Transverse colon (tissue), 4 donors: ENCODE results near the gene RIMS1. TPM values are rescaled to one million over a fixed set of nuclear protein-coding genes. Genes with fewer than 3 reads are reported as not detected.

ENCODE experiments used
- DNase-seq: peaks from one replicate; pipeline ENCODE4 v3.0.0-alpha.2; 2019
- H3K27ac ChIP-seq, 4 donors: fragments of 200-600 bp; sonication (generic); 2 replicates each; pipeline ENCODE4 v1.5.1; 2016 to 2018; ENCODE audit warnings: inconsistent platforms in 4 of 4
- H3K27me3 ChIP-seq: fragments of 200-600 bp; sonication (generic); 2 replicates; pipeline ENCODE4 v1.5.1; 2017; ENCODE audit warnings: inconsistent platforms
- H3K36me3 ChIP-seq, 4 donors: fragments of 200-600 bp; sonication (generic); 2 replicates each; pipeline ENCODE4 v1.5.1; 2017 to 2019; ENCODE audit warnings: inconsistent platforms in 4 of 4
- H3K4me1 ChIP-seq, 4 donors: fragments of 200-600 bp; sonication (generic); 2 replicates each; pipeline ENCODE4 v1.5.1; 2017 to 2020; ENCODE audit warnings: inconsistent platforms in 4 of 4
- H3K4me3 ChIP-seq, 4 donors: fragments of 200-600 bp; sonication (generic); 1 replicate in 1 of 4; 2 replicates in 3 of 4; pipeline versions ENCODE4 v1.5.1 to v1.6.1; 2017 to 2019; ENCODE audit warnings: inconsistent platforms in 4 of 4
- H3K9me3 ChIP-seq, 2 donors: fragments of 200-600 bp; sonication (generic); 2 replicates each; pipeline ENCODE4 v1.5.1; 2017 to 2019; ENCODE audit warnings: inconsistent platforms in 2 of 2
- EP300 ChIP-seq: sonication (generic); formaldehyde crosslinking; IDR thresholded peaks from one replicate; pipeline ENCODE4 v1.6.1; 2017; ENCODE audit warnings: antibody characterized with exemption, low read depth
- POLR2A ChIP-seq: fragments of 450-650 bp; IDR thresholded peaks from one replicate; pipeline ENCODE4 v1.6.1; 2016; ENCODE audit warnings: antibody characterized with exemption, mild to moderate bottlenecking, moderate library complexity
- POLR2AphosphoS5 ChIP-seq, 3 donors: sonication (generic); formaldehyde crosslinking; IDR thresholded peaks; one replicate each; pipeline ENCODE4 v1.6.1; 2016; ENCODE audit warnings: antibody characterized with exemption in 3 of 3
- WGBS, 2 donors: methylation state at CpG; one replicate each; pipeline ENCODE4 v1.1.5; 2018; ENCODE audit warnings: low coverage in 1 of 2; 5-methylcytosine and 5-hydroxymethylcytosine counted together
- in situ Hi-C, 4 donors: fragments of 200-750 bp; cut with MboI; loops; one replicate each; pipeline versions ENCODE4 v1.15.0 to v1.15.1; 2017; ENCODE audit warnings: low sequenced_read_pairs in 3 of 4, low pct_ligation_motif_present in 1 of 4, low pct_unique_long_range_greater_than_20kb in 1 of 4
- intact Hi-C: fragments of 100-400 bp; cut with DNase I; formaldehyde crosslinking; loops from one replicate; pipeline ENCODE4 v1.15.1; 2023; ENCODE audit warnings: low total_unique reads
- total RNA-seq, 4 donors: library from RNA; depleted of rRNA; stranded (reverse); fragments of >200 nt; gene quantifications; one replicate each; pipeline ENCODE4 v1.1.0, GENCODE V29; 2016
- TF ChIP-seq, protein P1 (sequence below), 5 experiments: fragments of 200-600 bp in 3 of 5; fragments of 450-650 bp in 2 of 5; sonication (generic) in 3 of 5; IDR thresholded peaks; 1 replicate in 2 of 5; 2 replicates in 3 of 5; pipeline ENCODE4 v1.5.1; 2016 to 2017; ENCODE audit warnings: antibody characterized with exemption in 5 of 5, inconsistent platforms in 3 of 5, mild to moderate bottlenecking in 2 of 5, moderate library complexity in 1 of 5

Gene RIMS1
- total RNA-seq, 4 donors from 2014 or later: 0.32 to 0.41 TPM; not detected in 2

DNA sequence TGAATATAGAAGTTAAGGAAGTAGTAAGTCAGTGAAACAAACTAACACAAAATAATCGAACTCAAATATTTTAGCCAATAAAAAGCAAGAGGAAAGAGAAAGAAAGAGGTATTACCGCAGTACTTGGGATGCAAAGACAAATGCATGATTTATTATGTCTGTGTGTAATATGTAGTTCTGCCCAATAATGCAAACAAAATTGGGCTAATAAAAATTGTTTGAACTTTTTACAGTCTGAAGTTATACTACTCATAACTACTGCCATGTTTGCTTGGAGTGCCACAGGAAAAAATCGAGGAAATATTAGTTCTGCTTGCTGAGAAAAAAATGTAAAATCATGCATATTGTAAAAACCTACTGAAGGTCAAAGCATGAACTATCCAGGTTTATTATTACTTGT, 375.2 kb downstream of the RIMS1 start:
- Histone ChIP-seq H3K27ac (no peak overlapping the region), H3K27me3 (no peaks in the 10 kb centered on the region), H3K4me1 (no peaks in the 10 kb centered on the region), H3K9me3 (no peaks in the 10 kb centered on the region), H3K36me3 (no peaks in the 10 kb centered on the region), H3K4me3 (no peak overlapping the region)
- intact Hi-C loops (no loop called here), in situ Hi-C loops (no loop called here)
- no peak for DNase-seq
- TF ChIP-seq, protein P1, sequence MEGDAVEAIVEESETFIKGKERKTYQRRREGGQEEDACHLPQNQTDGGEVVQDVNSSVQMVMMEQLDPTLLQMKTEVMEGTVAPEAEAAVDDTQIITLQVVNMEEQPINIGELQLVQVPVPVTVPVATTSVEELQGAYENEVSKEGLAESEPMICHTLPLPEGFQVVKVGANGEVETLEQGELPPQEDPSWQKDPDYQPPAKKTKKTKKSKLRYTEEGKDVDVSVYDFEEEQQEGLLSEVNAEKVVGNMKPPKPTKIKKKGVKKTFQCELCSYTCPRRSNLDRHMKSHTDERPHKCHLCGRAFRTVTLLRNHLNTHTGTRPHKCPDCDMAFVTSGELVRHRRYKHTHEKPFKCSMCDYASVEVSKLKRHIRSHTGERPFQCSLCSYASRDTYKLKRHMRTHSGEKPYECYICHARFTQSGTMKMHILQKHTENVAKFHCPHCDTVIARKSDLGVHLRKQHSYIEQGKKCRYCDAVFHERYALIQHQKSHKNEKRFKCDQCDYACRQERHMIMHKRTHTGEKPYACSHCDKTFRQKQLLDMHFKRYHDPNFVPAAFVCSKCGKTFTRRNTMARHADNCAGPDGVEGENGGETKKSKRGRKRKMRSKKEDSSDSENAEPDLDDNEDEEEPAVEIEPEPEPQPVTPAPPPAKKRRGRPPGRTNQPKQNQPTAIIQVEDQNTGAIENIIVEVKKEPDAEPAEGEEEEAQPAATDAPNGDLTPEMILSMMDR (IDR thresholded peaks at IDR 0.05): no peak
- TF ChIP-seq POLR2AphosphoS5 (IDR thresholded peaks at IDR 0.05) (no peak), POLR2A (no peak), EP300 (no peak)
- 36 to 44% methylated on average over 3 of the region's 3 CpGs for WGBS, 2 donors

DNA sequence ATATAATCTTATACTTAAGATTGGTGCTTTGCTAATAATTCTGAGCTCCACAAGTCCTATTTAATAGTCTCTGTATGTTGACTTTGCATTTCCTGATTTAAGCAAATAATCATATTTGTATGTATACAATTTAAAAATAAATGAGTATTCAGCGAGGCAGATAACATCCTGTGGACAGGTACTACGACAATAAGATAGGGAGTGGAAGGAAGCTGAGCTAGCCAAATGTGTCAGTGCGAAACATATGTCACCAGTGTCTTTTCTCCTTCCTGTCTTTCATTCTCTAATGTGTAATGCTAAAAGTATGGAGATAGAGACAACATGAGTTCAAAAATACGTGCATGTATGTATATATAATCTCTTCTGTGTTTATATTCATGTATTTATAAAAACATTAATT, 375.9 kb downstream of the RIMS1 start:
- Histone ChIP-seq H3K36me3 (no peaks in the 10 kb centered on the region), H3K9me3 (no peaks in the 10 kb centered on the region), H3K4me3 (no peak overlapping the region), H3K27ac (no peak overlapping the region), H3K27me3 (no peaks in the 10 kb centered on the region), H3K4me1 (no peaks in the 10 kb centered on the region)
- DNase-seq: no peak
- intact Hi-C loops (no loop called here), in situ Hi-C loops (no loop called here)
- WGBS, 2 donors: 59 to 68% methylated on average over 4 of the region's 4 CpGs
- TF ChIP-seq POLR2A (no peak), EP300 (no peak), POLR2AphosphoS5 (IDR thresholded peaks at IDR 0.05) (no peak)
- TF ChIP-seq, protein P1 (IDR thresholded peaks at IDR 0.05): no peak

DNA sequence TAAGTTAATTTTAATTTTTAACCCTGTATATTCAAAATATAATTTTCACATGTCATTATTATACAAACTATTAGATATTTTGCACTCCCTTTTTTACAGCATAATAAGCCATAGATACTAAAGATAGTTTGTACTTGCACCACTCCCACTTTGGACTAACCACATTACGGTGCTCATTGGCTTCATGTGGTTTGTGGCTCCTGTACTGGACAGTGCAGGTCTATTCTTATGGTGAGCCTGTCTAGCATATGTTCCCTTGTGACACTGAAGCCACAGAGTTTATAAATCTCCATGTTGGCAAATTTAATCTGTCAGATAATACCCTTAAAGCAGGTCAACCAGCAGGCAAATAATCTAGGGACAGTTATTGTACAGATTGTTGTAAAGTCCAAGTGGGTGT, 381.1 kb downstream of the RIMS1 start:
- Histone ChIP-seq H3K4me1 (no peaks in the 10 kb centered on the region), H3K27ac (no peak overlapping the region), H3K36me3 (no peaks in the 10 kb centered on the region), H3K27me3 (no peaks in the 10 kb centered on the region), H3K9me3 (no peaks in the 10 kb centered on the region), H3K4me3 (no peak overlapping the region)
- TF ChIP-seq POLR2A (no peak), POLR2AphosphoS5 (IDR thresholded peaks at IDR 0.05) (no peak), EP300 (no peak)
- TF ChIP-seq, protein P1 (IDR thresholded peaks at IDR 0.05): no peak
- WGBS, 2 donors: 76 to 100% methylated on average over 1 of the region's 1 CpG
- DNase-seq: no peak
- intact Hi-C loops: no loop called here
- in situ Hi-C loops: no loop called here

DNA sequence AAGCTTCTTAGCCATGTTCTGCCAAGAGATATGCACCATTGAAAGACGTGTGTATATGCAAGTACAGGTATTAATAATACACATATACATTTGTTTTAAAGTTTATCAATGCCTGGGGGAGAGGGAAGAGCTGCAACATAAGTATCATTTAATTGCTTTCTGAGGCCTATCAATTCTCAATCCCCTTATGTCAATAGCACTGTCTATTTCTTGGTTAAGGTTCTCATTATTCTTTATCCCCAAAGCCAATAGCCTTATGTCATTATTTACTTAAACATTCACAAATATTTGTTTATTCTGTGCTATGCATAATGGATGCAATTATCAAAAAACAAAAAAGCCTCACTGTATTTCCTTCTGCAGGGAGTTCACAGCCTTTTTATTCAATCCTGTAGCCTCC, 385.2 kb downstream of the RIMS1 start:
- intact Hi-C loops: no loop called here
- WGBS, 2 donors: 60 to 62% methylated on average over 1 of the region's 1 CpG
- Histone ChIP-seq H3K27me3 (no peaks in the 10 kb centered on the region), H3K4me3 (no peak overlapping the region), H3K9me3 (no peaks in the 10 kb centered on the region), H3K4me1 (no peaks in the 10 kb centered on the region), H3K36me3 (no peaks in the 10 kb centered on the region), H3K27ac (no peak overlapping the region)
- TF ChIP-seq, protein P1 (IDR thresholded peaks at IDR 0.05): no peak
- TF ChIP-seq POLR2AphosphoS5 (IDR thresholded peaks at IDR 0.05) (no peak), EP300 (no peak), POLR2A (no peak)
- in situ Hi-C loops: no loop called here
- no peak for DNase-seq
